Thyroid gland (tissue), 4 donors: ENCODE results near the gene CMSS1.

Experiments used
- CTCF ChIP-seq, 6 experiments: fragments of 200-600 bp in 3 of 6; fragments of 450-650 bp in 3 of 6; sonication (generic) in 3 of 6; IDR thresholded peaks; one replicate each; pipeline ENCODE4 v1.5.1; 2016 to 2019; ENCODE audit warnings: antibody characterized with exemption in 6 of 6, mild to moderate bottlenecking in 2 of 6, inconsistent platforms in 1 of 6, moderate library complexity in 1 of 6
- POLR2A ChIP-seq, 2 donors: fragments of 450-650 bp; IDR thresholded peaks; one replicate each; pipeline ENCODE4 v1.6.1; 2017; ENCODE audit warnings: antibody characterized with exemption in 2 of 2, mild to moderate bottlenecking in 2 of 2, moderate library complexity in 1 of 2

- no peak for TF ChIP-seq CTCF (IDR thresholded peaks at IDR 0.05)
- TF ChIP-seq POLR2A (IDR thresholded peaks at IDR 0.05), result no peak
Measured at GRCh38 chr3:100023150-100023549, 205.5 kb downstream of the CMSS1 start.
